ENCODE measurements around the gene KCNE1. TPM values are rescaled to one million over a fixed set of nuclear protein-coding genes. Genes with fewer than 3 reads are reported as not detected.
"Not testable (repeated sequence)": the region's sequence is repeated elsewhere in the genome, so short reads cannot be mapped to it uniquely, and the experiment has no call there.

KCNE1 gene
- total RNA-seq, 2 donors from 2014 or later = 0.78 to 3.8 TPM

- H3K9me3 ChIP-seq = no peaks in the 10 kb centered on the region
- TF ChIP-seq, protein P1, sequence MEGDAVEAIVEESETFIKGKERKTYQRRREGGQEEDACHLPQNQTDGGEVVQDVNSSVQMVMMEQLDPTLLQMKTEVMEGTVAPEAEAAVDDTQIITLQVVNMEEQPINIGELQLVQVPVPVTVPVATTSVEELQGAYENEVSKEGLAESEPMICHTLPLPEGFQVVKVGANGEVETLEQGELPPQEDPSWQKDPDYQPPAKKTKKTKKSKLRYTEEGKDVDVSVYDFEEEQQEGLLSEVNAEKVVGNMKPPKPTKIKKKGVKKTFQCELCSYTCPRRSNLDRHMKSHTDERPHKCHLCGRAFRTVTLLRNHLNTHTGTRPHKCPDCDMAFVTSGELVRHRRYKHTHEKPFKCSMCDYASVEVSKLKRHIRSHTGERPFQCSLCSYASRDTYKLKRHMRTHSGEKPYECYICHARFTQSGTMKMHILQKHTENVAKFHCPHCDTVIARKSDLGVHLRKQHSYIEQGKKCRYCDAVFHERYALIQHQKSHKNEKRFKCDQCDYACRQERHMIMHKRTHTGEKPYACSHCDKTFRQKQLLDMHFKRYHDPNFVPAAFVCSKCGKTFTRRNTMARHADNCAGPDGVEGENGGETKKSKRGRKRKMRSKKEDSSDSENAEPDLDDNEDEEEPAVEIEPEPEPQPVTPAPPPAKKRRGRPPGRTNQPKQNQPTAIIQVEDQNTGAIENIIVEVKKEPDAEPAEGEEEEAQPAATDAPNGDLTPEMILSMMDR (IDR thresholded peaks at IDR 0.05) = no peak
- no peaks in the 10 kb centered on the region for H3K36me3 ChIP-seq
- no peak for DNase-seq (ENCODE audit: low spot score)
- H3K27me3 ChIP-seq = no peaks in the 10 kb centered on the region
- H3K27ac ChIP-seq = no peak overlapping the region
- H3K4me1 ChIP-seq = no peaks in the 10 kb centered on the region
- no peak overlapping the region for H3K4me3 ChIP-seq
These were observed 46.2 kb upstream of the KCNE1 start for GRCh38 chr21:34558166-34558565.

- no peak overlapping the region for H3K27ac ChIP-seq
- no peak for DNase-seq (ENCODE audit: low spot score)
- no peak overlapping the region for H3K4me3 ChIP-seq
- H3K27me3 ChIP-seq = no peaks in the 10 kb centered on the region
- TF ChIP-seq, protein P1 (IDR thresholded peaks at IDR 0.05) = no peak
- H3K36me3 ChIP-seq = no peaks in the 10 kb centered on the region
- H3K4me1 ChIP-seq = peaks cover 0 to 5% of the 10 kb centered on the region in 2 donors
- no peaks in the 10 kb centered on the region for H3K9me3 ChIP-seq
These were observed 45.3 kb upstream of the KCNE1 start for GRCh38 chr21:34557261-34557660.

DNA sequence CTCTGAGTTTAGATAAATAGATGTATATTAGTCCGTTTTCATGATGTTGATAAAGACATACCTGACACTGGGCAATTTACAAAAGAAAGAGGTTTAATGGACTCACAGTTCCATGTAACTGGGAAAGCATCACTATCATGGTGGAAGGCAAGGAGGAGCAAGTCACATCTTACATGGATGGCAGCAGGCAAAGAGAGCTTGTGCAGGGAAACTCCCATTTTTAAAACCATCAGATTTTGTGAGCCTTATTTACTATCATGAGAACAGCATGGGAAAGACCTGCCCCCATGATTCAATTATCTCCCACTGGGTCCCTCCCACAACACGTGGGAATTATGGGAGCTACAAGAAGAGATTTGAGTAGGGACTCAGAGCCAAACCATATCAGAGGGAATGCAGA lies 42.7 kb upstream of the KCNE1 start:
- not testable (repeated sequence) for H3K27me3 ChIP-seq; H3K36me3 ChIP-seq; DNase-seq (ENCODE audit: low spot score); H3K9me3 ChIP-seq; H3K27ac ChIP-seq; H3K4me3 ChIP-seq
- H3K4me1 ChIP-seq = peaks cover 0 to 11% of the 10 kb centered on the region in 2 donors

GRCh38 chr21:34554227-34554626 lies 42.2 kb upstream of the KCNE1 start:
- TF ChIP-seq, protein P1 (IDR thresholded peaks at IDR 0.05) = no peak
- DNase-seq (ENCODE audit: low spot score) = no peak
- H3K27ac ChIP-seq = no peak overlapping the region
- peaks cover 0 to 11% of the 10 kb centered on the region in 2 donors for H3K4me1 ChIP-seq
- no peaks in the 10 kb centered on the region for H3K9me3 ChIP-seq
- no peaks in the 10 kb centered on the region for H3K36me3 ChIP-seq
- no peaks in the 10 kb centered on the region for H3K27me3 ChIP-seq
- no peak overlapping the region for H3K4me3 ChIP-seq

- no peak for DNase-seq (ENCODE audit: low spot score)
- Histone ChIP-seq H3K27ac (no peak overlapping the region), H3K9me3 (no peaks in the 10 kb centered on the region), H3K4me1 (peaks cover 0 to 11% of the 10 kb centered on the region in 2 donors), H3K4me3 (no peak overlapping the region), H3K27me3 (no peaks in the 10 kb centered on the region), H3K36me3 (no peaks in the 10 kb centered on the region)
- TF ChIP-seq, protein P1 (IDR thresholded peaks at IDR 0.05) = no peak
These were observed 41.3 kb upstream of the KCNE1 start for GRCh38 chr21:34553151-34553952.

DNA sequence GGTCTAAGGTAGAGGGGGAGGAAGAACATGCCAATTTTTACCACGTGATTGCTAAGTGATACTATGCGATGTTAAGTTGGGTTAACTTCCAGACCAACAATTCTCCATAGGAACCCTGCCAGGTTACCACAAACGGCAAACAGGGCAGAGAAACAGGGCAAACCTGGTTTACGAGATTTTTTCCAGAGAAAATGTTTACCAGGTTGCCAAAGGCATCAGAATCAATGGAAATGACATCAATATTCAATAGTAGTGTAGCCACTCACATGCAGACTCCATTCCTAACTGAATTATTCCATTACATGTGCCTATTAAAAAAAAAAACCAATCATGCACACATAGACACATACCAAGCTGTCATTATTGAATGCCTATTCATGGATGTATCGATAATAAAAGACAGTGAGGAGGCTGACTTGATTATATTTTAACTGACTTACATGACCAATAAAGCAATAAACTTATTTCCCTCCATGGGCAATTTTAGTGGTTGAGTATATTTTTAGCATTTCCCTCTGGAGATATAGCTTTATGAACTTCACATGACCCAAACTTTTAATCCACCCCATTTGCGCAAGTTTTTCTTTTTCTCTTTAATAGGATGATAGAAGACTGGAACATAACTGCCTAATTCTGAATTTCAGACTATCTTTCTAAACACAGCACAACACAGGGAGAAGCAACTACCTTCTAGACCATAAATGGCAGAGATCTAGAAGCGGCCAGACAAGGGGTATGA lies 40.5 kb upstream of the KCNE1 start:
- TF ChIP-seq, protein P1 (IDR thresholded peaks at IDR 0.05) = no peak
- H3K4me1 ChIP-seq = peaks cover 0 to 11% of the 10 kb centered on the region in 2 donors
- no peaks in the 10 kb centered on the region for H3K27me3 ChIP-seq
- H3K9me3 ChIP-seq = no peaks in the 10 kb centered on the region
- no peak overlapping the region for H3K27ac ChIP-seq
- no peak for DNase-seq (ENCODE audit: low spot score)
- no peak overlapping the region for H3K4me3 ChIP-seq
- no peaks in the 10 kb centered on the region for H3K36me3 ChIP-seq

Data from right atrium auricular region (tissue), 2 donors.